Adrenal gland (tissue), 5 donors: ENCODE measurements around the gene FKBP10.

Experiments
- CTCF ChIP-seq, 6 experiments: fragments of 450-650 bp in 4 of 6; fragments of 200-600 bp in 2 of 6; sonication (generic) in 1 of 6; IDR thresholded peaks; 1 replicate in 5 of 6; 2 replicates in 1 of 6; pipeline versions ENCODE4 v1.5.1 to v1.8.0; 2016 to 2021; ENCODE audit warnings: antibody characterized with exemption in 6 of 6, mild to moderate bottlenecking in 2 of 6, moderate library complexity in 1 of 6
- POLR2A ChIP-seq, 2 donors: fragments of 450-650 bp; IDR thresholded peaks; one replicate each; pipeline ENCODE4 v1.6.1; 2017; ENCODE audit warnings: antibody characterized with exemption in 2 of 2, mild to moderate bottlenecking in 2 of 2, moderate library complexity in 1 of 2
- donor health status: DM: no; HTN: no; CAD: no.

GRCh38 chr17:41777574-41778188, 35.1 kb upstream of the FKBP10 start:
- peak in 1 of 2 donors; percentile 26 for TF ChIP-seq POLR2A (IDR thresholded peaks at IDR 0.05)
- TF ChIP-seq CTCF (IDR thresholded peaks at IDR 0.05): peak in 3 of 6 experiments; percentile 22 to 36 (median 29)
